Measurements from ENCODE around the gene IL21R.

The IL21R gene

DNA sequence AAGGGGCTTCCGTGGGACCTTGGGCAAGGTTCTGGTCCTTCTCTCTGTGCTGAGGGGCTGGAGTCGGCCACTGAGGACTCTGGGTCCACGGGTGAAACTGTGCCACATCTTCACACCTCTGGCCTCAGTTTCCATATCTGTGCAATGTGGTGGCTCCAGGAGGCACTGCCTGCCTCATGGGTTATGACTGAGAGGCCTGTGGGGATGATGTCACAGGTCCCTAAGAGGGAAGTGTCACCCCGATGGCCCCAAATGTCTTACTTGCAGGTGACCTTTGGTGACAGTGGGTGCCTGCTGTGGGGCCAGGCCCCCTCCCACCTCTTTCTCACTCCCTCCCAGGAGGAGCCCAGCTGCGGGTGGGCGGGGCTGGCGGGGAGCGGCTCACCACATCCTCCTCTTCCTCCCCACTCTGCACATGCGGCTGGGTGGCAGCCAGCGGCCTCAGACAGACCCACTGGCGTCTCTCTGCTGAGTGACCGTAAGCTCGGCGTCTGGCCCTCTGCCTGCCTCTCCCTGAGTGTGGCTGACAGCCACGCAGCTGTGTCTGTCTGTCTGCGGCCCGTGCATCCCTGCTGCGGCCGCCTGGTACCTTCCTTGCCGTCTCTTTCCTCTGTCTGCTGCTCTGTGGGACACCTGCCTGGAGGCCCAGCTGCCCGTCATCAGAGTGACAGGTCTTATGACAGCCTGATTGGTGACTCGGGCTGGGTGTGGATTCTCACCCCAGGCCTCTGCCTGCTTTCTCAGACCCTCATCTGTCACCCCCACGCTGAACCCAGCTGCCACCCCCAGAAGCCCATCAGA, at the start of gene IL21R:
TSS of gene IL21R (plus strand) at position 407 of the 801 bp plus-strand sequence. CDS start 27,898 bp downstream, outside the sequence.
- in situ Hi-C loops (cut with HindIII; ENCODE audit: low sequenced_read_pairs): no loop called here

DNA sequence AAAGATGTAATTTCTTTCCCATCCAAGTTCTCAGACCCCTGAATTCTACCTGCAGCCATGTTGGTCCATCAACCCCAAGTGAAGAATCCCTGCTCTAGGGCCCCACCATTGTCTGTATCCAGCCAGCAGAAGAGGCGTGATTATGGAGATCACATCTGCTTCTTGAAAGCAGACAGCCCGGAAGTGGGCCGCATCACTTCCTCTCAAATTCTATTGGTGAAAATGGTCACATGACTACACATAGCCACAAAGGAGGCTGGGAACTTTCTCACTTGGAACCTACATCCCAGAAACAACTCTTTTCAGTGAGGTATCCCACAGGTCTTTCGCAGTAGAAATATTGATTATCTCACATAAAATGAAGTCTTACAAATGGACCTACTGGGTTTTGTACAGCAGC, 48.1 kb upstream of the IL21R start:
- in situ Hi-C loops (cut with HindIII; ENCODE audit: low sequenced_read_pairs): no loop called here

GRCh38 chr16:27355610-27356009, 46.4 kb upstream of the IL21R start:
- in situ Hi-C loops (cut with HindIII; ENCODE audit: low sequenced_read_pairs): no loop called here

- in situ Hi-C loops (cut with HindIII; ENCODE audit: low sequenced_read_pairs): no loop called here
These were observed 45.2 kb upstream of the IL21R start for GRCh38 chr16:27356794-27357193.

DNA sequence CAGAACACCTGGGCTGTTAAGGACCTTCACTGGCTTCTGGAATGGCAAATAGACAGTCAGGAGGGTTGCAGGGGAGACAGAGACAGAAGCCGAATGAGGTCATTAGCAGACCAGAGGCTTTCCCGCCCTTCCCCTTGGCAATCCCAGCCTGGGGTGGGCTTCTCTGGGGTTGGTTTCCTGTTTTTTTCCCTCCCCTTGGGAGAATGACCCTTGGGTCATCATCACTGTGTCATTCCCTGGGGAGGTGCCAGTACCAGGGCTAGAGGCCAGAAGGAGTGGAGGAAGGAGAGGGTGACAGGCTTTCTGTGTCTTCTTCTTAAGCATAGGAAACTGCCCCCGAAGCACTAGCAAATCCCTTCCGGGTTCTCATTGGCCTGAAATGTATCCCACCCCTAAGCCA, 42.9 kb upstream of the IL21R start:
- in situ Hi-C loops (cut with HindIII; ENCODE audit: low sequenced_read_pairs): no loop called here

DNA sequence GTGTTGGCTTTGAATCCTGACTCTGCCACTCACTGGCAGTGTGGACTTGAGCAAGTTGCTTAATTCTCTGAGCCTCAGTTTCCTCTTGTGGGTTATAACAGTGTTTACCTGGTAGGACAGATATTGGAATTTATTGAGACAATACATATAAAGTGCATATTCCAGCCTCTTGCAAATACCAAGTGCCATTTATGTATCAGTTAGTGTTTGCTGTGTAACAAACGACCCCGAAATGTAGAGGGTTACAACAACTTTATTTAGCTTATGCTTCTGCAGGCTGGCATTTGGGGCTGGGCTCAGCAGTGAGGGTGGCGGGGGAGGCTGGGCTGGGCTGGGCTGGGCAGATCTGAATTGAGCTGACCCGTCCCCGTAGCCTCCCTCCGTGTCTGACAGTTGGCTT, 42.4 kb upstream of the IL21R start:
- in situ Hi-C loops (cut with HindIII; ENCODE audit: low sequenced_read_pairs): no loop called here

DNA sequence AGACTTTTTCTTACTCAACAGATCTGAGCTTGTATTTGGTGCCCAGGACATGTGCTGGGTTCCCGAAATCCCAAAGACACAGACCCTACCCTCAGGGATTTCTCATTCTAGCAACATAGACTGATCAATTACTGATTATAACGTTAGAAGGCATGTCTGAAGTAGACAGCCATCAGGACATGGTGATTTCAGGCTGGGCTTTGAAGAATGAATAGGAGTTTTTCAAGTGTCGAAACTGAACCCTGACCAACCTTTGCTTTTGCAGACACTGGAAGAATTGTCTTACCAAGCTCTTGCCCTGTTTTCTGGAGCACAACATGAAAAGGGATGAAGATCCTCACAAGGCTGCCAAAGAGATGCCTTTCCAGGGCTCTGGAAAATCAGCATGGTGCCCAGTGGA, 40.0 kb upstream of the IL21R start:
- in situ Hi-C loops (cut with HindIII; ENCODE audit: low sequenced_read_pairs): no loop called here

GRCh38 chr16:27362570-27363245, 39.3 kb upstream of the IL21R start:
- in situ Hi-C loops (cut with HindIII; ENCODE audit: low sequenced_read_pairs): no loop called here

DNA sequence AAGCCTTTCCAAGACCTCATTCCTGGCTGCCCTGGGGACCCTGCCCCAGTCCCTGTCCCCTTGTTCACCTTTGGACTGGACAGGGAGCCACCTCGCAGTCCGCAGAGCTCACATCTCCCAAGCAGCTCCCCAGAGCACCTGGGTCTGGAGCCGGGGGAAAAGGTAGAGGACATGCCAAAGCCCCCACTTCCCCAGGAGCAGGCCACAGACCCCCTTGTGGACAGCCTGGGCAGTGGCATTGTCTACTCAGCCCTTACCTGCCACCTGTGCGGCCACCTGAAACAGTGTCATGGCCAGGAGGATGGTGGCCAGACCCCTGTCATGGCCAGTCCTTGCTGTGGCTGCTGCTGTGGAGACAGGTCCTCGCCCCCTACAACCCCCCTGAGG, 38.7 kb upstream of the IL21R start:
- in situ Hi-C loops (cut with HindIII; ENCODE audit: low sequenced_read_pairs): no loop called here

DNA sequence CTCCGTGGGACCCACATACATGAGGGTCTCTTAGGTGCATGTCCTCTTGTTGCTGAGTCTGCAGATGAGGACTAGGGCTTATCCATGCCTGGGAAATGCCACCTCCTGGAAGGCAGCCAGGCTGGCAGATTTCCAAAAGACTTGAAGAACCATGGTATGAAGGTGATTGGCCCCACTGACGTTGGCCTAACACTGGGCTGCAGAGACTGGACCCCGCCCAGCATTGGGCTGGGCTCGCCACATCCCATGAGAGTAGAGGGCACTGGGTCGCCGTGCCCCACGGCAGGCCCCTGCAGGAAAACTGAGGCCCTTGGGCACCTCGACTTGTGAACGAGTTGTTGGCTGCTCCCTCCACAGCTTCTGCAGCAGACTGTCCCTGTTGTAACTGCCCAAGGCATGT, 38.2 kb upstream of the IL21R start:
- in situ Hi-C loops (cut with HindIII; ENCODE audit: low sequenced_read_pairs): no loop called here

DNA sequence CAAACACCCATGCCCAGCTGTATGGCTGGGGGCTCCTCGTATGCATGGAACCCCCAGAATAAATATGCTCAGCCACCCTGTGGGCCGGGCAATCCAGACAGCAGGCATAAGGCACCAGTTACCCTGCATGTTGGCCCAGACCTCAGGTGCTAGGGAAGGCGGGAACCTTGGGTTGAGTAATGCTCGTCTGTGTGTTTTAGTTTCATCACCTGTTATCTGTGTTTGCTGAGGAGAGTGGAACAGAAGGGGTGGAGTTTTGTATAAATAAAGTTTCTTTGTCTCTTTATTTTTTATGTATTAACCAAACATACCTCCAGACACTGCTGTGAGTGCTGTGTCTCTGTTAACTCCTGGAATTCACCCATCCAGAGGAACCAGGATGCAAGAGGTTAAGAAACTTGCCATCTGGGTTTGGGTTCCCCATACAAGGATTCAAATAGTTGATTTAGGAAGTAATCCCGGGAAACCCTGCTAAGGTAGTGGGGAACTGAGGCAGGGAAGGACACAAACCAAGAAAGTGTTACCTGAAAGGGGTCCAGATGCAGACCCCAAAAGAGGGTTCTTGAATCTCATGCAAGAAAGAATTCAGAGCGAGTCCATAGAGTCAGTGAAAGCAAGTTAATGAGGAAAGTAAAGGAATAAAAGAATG, 37.4 kb upstream of the IL21R start:
- in situ Hi-C loops (cut with HindIII; ENCODE audit: low sequenced_read_pairs): loop anchor here (5.0 kb wide), 1 partner anchor 88 kb away; no protein-coding TSS in a partner anchor

GRCh38 chr16:27365142-27366089, 36.6 kb upstream of the IL21R start:
- in situ Hi-C loops (cut with HindIII; ENCODE audit: low sequenced_read_pairs): loop anchor here (5.0 kb wide), 1 partner anchor 87 kb away; no protein-coding TSS in a partner anchor

- in situ Hi-C loops (cut with HindIII; ENCODE audit: low sequenced_read_pairs): loop anchor here (5.0 kb wide), 1 partner anchor 85 kb away; no protein-coding TSS in a partner anchor
These were observed 35.1 kb upstream of the IL21R start for GRCh38 chr16:27366687-27367460.

- in situ Hi-C loops (cut with HindIII; ENCODE audit: low sequenced_read_pairs): loop anchor here (5.0 kb wide), 1 partner anchor 85 kb away; no protein-coding TSS in a partner anchor
These were observed 34.3 kb upstream of the IL21R start for GRCh38 chr16:27367461-27368357.

GRCh38 chr16:27368358-27368722, 33.6 kb upstream of the IL21R start:
- in situ Hi-C loops (cut with HindIII; ENCODE audit: low sequenced_read_pairs): loop anchor here (5.0 kb wide), 1 partner anchor 84 kb away; no protein-coding TSS in a partner anchor

DNA sequence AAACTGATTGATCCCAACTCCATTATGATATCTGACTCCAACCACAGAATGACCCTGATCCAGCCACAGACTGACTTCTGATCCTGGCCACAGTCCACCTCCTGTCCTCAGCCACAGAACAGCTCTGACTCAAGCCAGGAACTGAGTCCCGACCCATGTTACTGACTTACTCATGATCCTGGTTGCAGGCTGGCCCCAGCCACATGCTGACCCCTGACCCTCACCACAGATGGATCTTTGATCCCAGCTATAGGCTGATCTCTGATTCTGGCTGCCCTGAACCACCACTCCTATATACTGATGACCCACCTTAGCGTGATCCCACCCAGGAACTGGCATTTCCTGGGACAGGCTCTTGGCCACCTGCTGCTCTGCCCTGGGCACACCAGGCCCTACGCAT, 32.2 kb upstream of the IL21R start:
- in situ Hi-C loops (cut with HindIII; ENCODE audit: low sequenced_read_pairs): loop anchor here (5.0 kb wide), 2 partner anchors 82 to 203 kb away; no protein-coding TSS in a partner anchor

DNA sequence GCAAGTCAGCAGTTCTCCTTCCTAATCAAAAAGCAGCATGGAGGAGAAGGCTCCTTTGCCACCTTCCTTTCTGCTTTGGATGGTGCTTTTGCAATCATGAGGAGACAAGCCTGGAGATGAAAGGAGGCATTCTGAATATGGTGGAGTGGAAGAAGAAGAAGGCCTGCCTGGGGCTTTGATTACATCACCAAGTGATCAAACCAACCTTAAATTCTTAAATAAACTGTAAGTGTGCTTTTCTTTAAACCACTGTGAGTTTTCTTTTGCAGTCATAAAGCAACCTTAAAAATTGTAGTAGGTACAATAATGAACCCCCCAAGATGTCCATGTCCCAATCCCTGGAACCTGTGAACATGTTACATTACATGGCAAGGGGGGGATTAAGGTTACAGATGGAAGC, 31.7 kb upstream of the IL21R start:
- in situ Hi-C loops (cut with HindIII; ENCODE audit: low sequenced_read_pairs): loop anchor here (5.0 kb wide), 1 partner anchor 203 kb away; no protein-coding TSS in a partner anchor

DNA sequence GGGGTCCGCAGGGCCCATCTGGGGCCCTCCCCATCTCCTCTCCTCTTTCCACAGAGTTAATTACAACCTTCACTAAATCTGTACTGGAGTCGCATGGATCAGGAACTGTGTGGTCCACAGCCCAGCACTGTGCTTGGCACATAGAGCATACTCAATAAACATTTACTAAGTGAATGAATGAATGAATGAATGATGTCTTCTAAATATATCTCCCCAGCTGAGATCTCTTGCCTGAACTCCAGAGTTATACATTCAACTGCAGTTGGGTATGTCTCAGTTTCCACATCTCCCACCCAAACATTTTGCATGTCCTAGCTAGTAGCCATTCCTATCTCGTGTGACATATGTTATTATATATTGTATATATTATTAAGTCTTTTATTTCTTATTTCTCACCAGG, 28.7 kb upstream of the IL21R start:
- in situ Hi-C loops (cut with HindIII; ENCODE audit: low sequenced_read_pairs): loop anchor here (5.0 kb wide), 1 partner anchor 206 kb away; no protein-coding TSS in a partner anchor
